K562 (cell line): Measurements from ENCODE around the gene RNASE8. TPM values are rescaled to one million over a fixed set of nuclear protein-coding genes. Genes with fewer than 3 reads are reported as not detected.

Experiments used
- ETV1 ChIP-seq: fragments of 450-650 bp; conservative IDR thresholded peaks from 2 replicates; pipeline ENCODE4 v1.6.1; 2016; ENCODE audit warnings: missing genetic modification characterization, control low read depth, low read depth, missing compliant biosample characterization
- HSF4 ChIP-seq: fragments of 250-450 bp; sonication (Bioruptor Pico); IDR thresholded peaks from 2 replicates; pipeline ENCODE4 v2.1.2; 2022; ENCODE audit warnings: mild to moderate bottlenecking, moderate library complexity, borderline replicate concordance
- KLF16 ChIP-seq: IDR thresholded peaks from 2 replicates; pipeline ENCODE4 v1.6.1; 2016; ENCODE audit warnings: antibody characterized with exemption
- NBN ChIP-seq: fragments of 450-650 bp; IDR thresholded peaks from 2 replicates; pipeline ENCODE4 v1.6.1; 2016; ENCODE audit warnings: low read depth, mild to moderate bottlenecking
- PRPF4 ChIP-seq: fragments of 200-400 bp; formaldehyde crosslinking; IDR thresholded peaks from one replicate; pipeline ENCODE4 v1.6.1; 2017; ENCODE audit warnings: low read length, low read depth, mild to moderate bottlenecking; ENCODE audit not compliant: insufficient read depth, poor library complexity, severe bottlenecking
- RBM25 ChIP-seq: fragments of 200-400 bp; formaldehyde crosslinking; IDR thresholded peaks from 2 replicates; pipeline ENCODE4 v1.6.1; 2018; ENCODE audit warnings: low read length, low read depth, moderate library complexity; ENCODE audit not compliant: severe bottlenecking
- TARDBP ChIP-seq: fragments of 450-650 bp; IDR thresholded peaks from 2 replicates; pipeline ENCODE4 v1.6.1; 2016
- U2AF2 ChIP-seq: fragments of 200-400 bp; formaldehyde crosslinking; optimal IDR thresholded peaks from 2 replicates; pipeline ENCODE3; 2017; ENCODE audit warnings: low read depth, mild to moderate bottlenecking, low read length
- XRCC4 ChIP-seq: IDR thresholded peaks from one replicate; pipeline ENCODE4 v1.6.1; 2011; ENCODE audit not compliant: insufficient read depth, insufficient read length; ENCODE audit errors: extremely low read depth
- ZNF174 ChIP-seq: fragments of 250-450 bp; sonication (Bioruptor Pico); IDR thresholded peaks from 2 replicates; pipeline ENCODE4 v1.4.0; 2020; ENCODE audit warnings: mild to moderate bottlenecking
- ZNF408 ChIP-seq: fragments of 250-450 bp; sonication (Bioruptor Pico); IDR thresholded peaks from 2 replicates; pipeline ENCODE4 v1.4.0; 2020; ENCODE audit warnings: low read depth, mild to moderate bottlenecking, moderate library complexity
- ZNF717 ChIP-seq: fragments of 250-450 bp; sonication (Bioruptor Pico); IDR thresholded peaks from 2 replicates; pipeline ENCODE4 v1.5.0; 2021
- ZSCAN32 ChIP-seq: fragments of 450-650 bp; formaldehyde crosslinking; IDR thresholded peaks from 2 replicates; pipeline ENCODE4 v1.4.0; 2020; ENCODE audit warnings: mild to moderate bottlenecking, moderate library complexity
- polyA plus RNA-seq, 8 experiments: library from polyadenylated mRNA; depleted of rRNA in 4 of 8; stranded (reverse) in 5 of 8; unstranded in 3 of 8; fragments of >200 nt; fragmentation: Nextera tagmentation in 2 of 8; fragmentation: Illumina TruSeq in 1 of 8; extraction: Ambion mirVana in 2 of 8; extraction: Trizol in 1 of 8; gene quantifications; 2 replicates each; pipeline versions ENCODE4 v1.2.1 to v1.2.3, GENCODE V29; 2011 to 2014; ENCODE audit warnings: inconsistent platforms in 1 of 8, missing spikeins in 1 of 8
- total RNA-seq, 7 experiments: library from RNA; depleted of rRNA in 6 of 7; stranded (reverse); fragments of >200 nt in 6 of 7; fragmentation: Illumina TruSeq in 2 of 7; extraction: Trizol in 2 of 7; gene quantifications; 2 replicates each; pipeline versions ENCODE4 v1.2.1 to v1.2.3, GENCODE V29; 2011 to 2021; ENCODE audit warnings: low replicate concordance in 1 of 7
- TF ChIP-seq, protein P1 (sequence below): fragments of 450-650 bp; IDR thresholded peaks from 2 replicates; pipeline ENCODE4 v1.6.1; 2017; ENCODE audit warnings: antibody characterized with exemption
- TF ChIP-seq, protein P2 (sequence below): fragments of 450-650 bp; IDR thresholded peaks from 2 replicates; pipeline ENCODE4 v1.7.1; 2018; ENCODE audit warnings: mild to moderate bottlenecking, low read depth; ENCODE audit not compliant: partially characterized antibody
- TF ChIP-seq, protein P3 (sequence below): sonication (generic); formaldehyde crosslinking; IDR thresholded peaks from 2 replicates; pipeline ENCODE4 v1.8.0; 2023; ENCODE audit warnings: missing genetic modification reagents, mild to moderate bottlenecking, borderline replicate concordance
- TF ChIP-seq, protein P4 (sequence below), 2 experiments: fragments of 450-650 bp in 1 of 2; sonication (generic) in 1 of 2; formaldehyde crosslinking; conservative IDR thresholded peaks; 2 replicates each; pipeline versions ENCODE4 v1.4.0 to v1.8.1; 2020 to 2022; ENCODE audit warnings: mild to moderate bottlenecking in 1 of 2, missing genetic modification reagents in 1 of 2

The RNASE8 gene
- total and polyA plus RNA-seq, 9 of the 15 experiments (the other 6 are each of a cell fraction or from before 2014, with no cell fraction given): not detected

GRCh38 chr14:21103710-21104447 is 46.3 kb downstream of the RNASE8 start (continued):
- TF ChIP-seq, protein P1, sequence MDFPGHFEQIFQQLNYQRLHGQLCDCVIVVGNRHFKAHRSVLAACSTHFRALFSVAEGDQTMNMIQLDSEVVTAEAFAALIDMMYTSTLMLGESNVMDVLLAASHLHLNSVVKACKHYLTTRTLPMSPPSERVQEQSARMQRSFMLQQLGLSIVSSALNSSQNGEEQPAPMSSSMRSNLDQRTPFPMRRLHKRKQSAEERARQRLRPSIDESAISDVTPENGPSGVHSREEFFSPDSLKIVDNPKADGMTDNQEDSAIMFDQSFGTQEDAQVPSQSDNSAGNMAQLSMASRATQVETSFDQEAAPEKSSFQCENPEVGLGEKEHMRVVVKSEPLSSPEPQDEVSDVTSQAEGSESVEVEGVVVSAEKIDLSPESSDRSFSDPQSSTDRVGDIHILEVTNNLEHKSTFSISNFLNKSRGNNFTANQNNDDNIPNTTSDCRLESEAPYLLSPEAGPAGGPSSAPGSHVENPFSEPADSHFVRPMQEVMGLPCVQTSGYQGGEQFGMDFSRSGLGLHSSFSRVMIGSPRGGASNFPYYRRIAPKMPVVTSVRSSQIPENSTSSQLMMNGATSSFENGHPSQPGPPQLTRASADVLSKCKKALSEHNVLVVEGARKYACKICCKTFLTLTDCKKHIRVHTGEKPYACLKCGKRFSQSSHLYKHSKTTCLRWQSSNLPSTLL: no peak
- TF ChIP-seq ZNF174: no peak
- TF ChIP-seq, protein P2, sequence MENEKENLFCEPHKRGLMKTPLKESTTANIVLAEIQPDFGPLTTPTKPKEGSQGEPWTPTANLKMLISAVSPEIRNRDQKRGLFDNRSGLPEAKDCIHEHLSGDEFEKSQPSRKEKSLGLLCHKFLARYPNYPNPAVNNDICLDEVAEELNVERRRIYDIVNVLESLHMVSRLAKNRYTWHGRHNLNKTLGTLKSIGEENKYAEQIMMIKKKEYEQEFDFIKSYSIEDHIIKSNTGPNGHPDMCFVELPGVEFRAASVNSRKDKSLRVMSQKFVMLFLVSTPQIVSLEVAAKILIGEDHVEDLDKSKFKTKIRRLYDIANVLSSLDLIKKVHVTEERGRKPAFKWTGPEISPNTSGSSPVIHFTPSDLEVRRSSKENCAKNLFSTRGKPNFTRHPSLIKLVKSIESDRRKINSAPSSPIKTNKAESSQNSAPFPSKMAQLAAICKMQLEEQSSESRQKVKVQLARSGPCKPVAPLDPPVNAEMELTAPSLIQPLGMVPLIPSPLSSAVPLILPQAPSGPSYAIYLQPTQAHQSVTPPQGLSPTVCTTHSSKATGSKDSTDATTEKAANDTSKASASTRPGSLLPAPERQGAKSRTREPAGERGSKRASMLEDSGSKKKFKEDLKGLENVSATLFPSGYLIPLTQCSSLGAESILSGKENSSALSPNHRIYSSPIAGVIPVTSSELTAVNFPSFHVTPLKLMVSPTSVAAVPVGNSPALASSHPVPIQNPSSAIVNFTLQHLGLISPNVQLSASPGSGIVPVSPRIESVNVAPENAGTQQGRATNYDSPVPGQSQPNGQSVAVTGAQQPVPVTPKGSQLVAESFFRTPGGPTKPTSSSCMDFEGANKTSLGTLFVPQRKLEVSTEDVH: peak; percentile 59
- no peak for TF ChIP-seq U2AF2
- TF ChIP-seq HSF4 (CRISPR knock-in tag): no peak
- TF ChIP-seq NBN: no peak; the same call in 1 of the 2 replicates
- no peak for TF ChIP-seq KLF16
- TF ChIP-seq ZSCAN32 (CRISPR knock-in tag): no peak
- TF ChIP-seq ETV1 (tag): no peak
- no peak for TF ChIP-seq ZNF717 (CRISPR knock-in tag)
- TF ChIP-seq, protein P3, sequence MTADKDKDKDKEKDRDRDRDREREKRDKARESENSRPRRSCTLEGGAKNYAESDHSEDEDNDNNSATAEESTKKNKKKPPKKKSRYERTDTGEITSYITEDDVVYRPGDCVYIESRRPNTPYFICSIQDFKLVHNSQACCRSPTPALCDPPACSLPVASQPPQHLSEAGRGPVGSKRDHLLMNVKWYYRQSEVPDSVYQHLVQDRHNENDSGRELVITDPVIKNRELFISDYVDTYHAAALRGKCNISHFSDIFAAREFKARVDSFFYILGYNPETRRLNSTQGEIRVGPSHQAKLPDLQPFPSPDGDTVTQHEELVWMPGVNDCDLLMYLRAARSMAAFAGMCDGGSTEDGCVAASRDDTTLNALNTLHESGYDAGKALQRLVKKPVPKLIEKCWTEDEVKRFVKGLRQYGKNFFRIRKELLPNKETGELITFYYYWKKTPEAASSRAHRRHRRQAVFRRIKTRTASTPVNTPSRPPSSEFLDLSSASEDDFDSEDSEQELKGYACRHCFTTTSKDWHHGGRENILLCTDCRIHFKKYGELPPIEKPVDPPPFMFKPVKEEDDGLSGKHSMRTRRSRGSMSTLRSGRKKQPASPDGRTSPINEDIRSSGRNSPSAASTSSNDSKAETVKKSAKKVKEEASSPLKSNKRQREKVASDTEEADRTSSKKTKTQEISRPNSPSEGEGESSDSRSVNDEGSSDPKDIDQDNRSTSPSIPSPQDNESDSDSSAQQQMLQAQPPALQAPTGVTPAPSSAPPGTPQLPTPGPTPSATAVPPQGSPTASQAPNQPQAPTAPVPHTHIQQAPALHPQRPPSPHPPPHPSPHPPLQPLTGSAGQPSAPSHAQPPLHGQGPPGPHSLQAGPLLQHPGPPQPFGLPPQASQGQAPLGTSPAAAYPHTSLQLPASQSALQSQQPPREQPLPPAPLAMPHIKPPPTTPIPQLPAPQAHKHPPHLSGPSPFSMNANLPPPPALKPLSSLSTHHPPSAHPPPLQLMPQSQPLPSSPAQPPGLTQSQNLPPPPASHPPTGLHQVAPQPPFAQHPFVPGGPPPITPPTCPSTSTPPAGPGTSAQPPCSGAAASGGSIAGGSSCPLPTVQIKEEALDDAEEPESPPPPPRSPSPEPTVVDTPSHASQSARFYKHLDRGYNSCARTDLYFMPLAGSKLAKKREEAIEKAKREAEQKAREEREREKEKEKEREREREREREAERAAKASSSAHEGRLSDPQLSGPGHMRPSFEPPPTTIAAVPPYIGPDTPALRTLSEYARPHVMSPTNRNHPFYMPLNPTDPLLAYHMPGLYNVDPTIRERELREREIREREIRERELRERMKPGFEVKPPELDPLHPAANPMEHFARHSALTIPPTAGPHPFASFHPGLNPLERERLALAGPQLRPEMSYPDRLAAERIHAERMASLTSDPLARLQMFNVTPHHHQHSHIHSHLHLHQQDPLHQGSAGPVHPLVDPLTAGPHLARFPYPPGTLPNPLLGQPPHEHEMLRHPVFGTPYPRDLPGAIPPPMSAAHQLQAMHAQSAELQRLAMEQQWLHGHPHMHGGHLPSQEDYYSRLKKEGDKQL (CRISPR knock-in tag): no peak
- no peak for TF ChIP-seq TARDBP
- TF ChIP-seq XRCC4: no peak
- TF ChIP-seq, protein P4, sequence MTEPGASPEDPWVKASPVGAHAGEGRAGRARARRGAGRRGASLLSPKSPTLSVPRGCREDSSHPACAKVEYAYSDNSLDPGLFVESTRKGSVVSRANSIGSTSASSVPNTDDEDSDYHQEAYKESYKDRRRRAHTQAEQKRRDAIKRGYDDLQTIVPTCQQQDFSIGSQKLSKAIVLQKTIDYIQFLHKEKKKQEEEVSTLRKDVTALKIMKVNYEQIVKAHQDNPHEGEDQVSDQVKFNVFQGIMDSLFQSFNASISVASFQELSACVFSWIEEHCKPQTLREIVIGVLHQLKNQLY (CRISPR knock-in tag; conservative IDR thresholded peaks at IDR 0.05): no peak
- TF ChIP-seq RBM25: no peak
- TF ChIP-seq ZNF408 (CRISPR knock-in tag): no peak
- no peak for TF ChIP-seq PRPF4
